HG03342 (cell line): Measurements from ENCODE around the gene RIMBP2.

ENCODE experiments used
- ATAC-seq: cut with Tn5 transposase; IDR thresholded peaks from one replicate; pipeline ENCODE4 v1.9.1; 2021; ENCODE audit warnings: mild to moderate bottlenecking, moderate library complexity; ENCODE audit not compliant: unreplicated experiment

RIMBP2 gene

GRCh38 chr12:130555221-130555620 is 160.9 kb downstream of the RIMBP2 start:
- ATAC-seq, result no peak

- ATAC-seq, result no peak
These were observed 163.6 kb downstream of the RIMBP2 start for GRCh38 chr12:130552483-130552996.

- no peak for ATAC-seq
These were observed 166.7 kb downstream of the RIMBP2 start for GRCh38 chr12:130549361-130549760.

- no peak for ATAC-seq
These were observed 168.5 kb downstream of the RIMBP2 start for GRCh38 chr12:130547480-130548155.

- no peak for ATAC-seq
These were observed 169.6 kb downstream of the RIMBP2 start for GRCh38 chr12:130546494-130546893.

GRCh38 chr12:130545475-130545874 is 170.6 kb downstream of the RIMBP2 start:
- ATAC-seq, result no peak

- ATAC-seq, result no peak
These were observed 175.7 kb downstream of the RIMBP2 start for GRCh38 chr12:130540376-130540775.

GRCh38 chr12:130538343-130539095 is 177.6 kb downstream of the RIMBP2 start:
- no peak for ATAC-seq

GRCh38 chr12:130537655-130538054 is 178.4 kb downstream of the RIMBP2 start:
- no peak for ATAC-seq

GRCh38 chr12:130537051-130537450 is 179.0 kb downstream of the RIMBP2 start:
- ATAC-seq, result no peak

- no peak for ATAC-seq
These were observed 185.7 kb downstream of the RIMBP2 start for GRCh38 chr12:130530429-130530828.

- ATAC-seq, result no peak
These were observed 186.3 kb downstream of the RIMBP2 start for GRCh38 chr12:130529781-130530180.

GRCh38 chr12:130527239-130527638 is 188.9 kb downstream of the RIMBP2 start:
- no peak for ATAC-seq

- ATAC-seq, result no peak
These were observed 189.3 kb downstream of the RIMBP2 start for GRCh38 chr12:130526813-130527212.

GRCh38 chr12:130525384-130526172 is 190.5 kb downstream of the RIMBP2 start:
- ATAC-seq, result no peak

- ATAC-seq, result no peak
These were observed 191.3 kb downstream of the RIMBP2 start for GRCh38 chr12:130524759-130525158.

GRCh38 chr12:130523863-130524614 is 192.1 kb downstream of the RIMBP2 start:
- ATAC-seq, result no peak

- no peak for ATAC-seq
These were observed 192.9 kb downstream of the RIMBP2 start for GRCh38 chr12:130523208-130523607.

- no peak for ATAC-seq
These were observed 193.8 kb downstream of the RIMBP2 start for GRCh38 chr12:130522244-130522834.

GRCh38 chr12:130521375-130522124 is 194.5 kb downstream of the RIMBP2 start:
- ATAC-seq, result no peak
